ENCODE data around the gene CERK. TPM values are rescaled to one million over a fixed set of nuclear protein-coding genes. Genes with fewer than 3 reads are reported as not detected.

Gene CERK
- total RNA-seq, 1 donor from 2014 or later: 69.6 TPM

DNA sequence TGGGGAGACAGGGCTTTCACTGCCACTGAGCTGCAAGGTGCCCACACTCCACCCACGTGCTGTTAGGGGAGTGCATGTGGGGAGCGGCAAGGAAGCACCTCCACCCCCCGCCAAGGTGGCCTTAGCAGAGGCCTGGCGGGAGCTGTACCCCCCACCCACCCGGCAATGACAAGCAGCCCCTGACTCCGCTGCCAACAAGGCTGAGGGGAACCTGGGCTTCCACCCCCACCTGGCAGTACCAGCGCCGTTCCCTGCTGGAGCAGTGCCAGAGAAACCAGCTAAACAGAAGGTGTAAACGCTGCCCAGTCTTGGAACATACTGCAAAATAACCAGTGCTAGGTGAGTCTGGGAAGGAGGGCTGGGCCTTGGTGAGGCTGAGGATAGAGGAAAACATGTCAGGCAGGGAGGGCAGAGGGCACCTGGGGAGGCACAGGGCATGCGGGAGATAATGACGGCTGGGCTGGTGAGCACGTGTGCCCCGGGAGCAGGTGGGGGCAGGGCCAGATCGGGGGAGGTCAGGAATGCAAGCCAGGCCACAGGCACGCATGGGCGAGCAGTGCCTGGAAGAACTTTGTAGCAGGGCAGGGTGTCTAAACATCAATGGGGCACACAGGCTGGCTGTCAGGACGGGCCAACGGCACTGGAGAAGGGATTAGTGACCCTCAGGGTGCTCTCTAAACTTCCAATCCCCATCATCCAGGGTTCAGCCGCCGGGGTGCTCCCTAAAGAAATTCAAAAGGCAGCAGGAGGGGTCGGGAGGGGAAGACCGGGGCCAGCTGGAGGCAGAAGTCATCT is 6.6 kb downstream of the CERK start:
- DNase-seq (ENCODE audit: low spot score): no peak
- Mint-ChIP-seq H3K27me3 (ENCODE audit: insufficient read depth) (no peaks in the 10 kb centered on the region), H3K36me3 (ENCODE audit: low read depth) (peaks cover 22% of the 10 kb centered on the region), H3K4me3 (no peak overlapping the region), H3K9me3 (no peaks in the 10 kb centered on the region), H3K4me1 (ENCODE audit: low read depth) (peaks cover 39% of the 10 kb centered on the region), H3K27ac (peak overlapping the region; percentile 40)
- intact Hi-C loops (cut with micrococcal nuclease): no loop called here

DNA sequence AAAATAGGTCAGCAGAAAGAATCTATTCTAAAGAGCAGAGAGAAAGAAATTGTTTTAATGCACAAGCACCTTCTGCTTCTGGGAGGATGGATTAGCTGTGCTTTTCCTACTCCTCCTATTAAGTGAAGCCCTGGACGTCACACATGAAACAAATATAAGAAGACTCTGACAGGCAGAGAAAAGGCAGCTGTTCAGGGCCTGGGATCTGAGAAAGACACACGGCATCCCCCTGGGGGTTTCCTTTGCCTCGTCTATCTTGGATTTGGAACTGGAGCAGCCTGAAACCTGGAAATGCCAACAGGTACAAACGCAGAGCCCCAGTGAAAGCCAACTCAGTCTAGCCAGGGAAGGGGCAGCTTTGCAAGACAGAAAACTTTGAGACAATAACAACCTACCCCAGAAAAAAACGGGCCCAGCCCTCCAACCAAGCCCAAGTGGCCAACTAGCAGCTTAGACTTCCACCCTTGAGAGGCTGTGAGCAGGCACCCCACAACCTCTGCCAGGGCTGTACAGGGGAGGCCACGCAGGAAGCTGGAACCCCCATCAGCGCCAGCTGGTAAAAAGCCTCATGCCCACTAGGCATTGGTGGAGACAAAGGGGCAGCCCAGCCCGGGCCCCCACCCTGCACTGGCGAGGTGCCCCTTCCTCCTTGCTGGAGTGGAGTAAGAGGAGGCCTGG is 7.3 kb downstream of the CERK start:
- peak overlapping the region; percentile 65 for H3K27ac Mint-ChIP-seq
- H3K36me3 Mint-ChIP-seq (ENCODE audit: low read depth): peaks cover 22% of the 10 kb centered on the region
- intact Hi-C loops (cut with micrococcal nuclease): no loop called here
- no peak overlapping the region for H3K4me3 Mint-ChIP-seq
- peaks cover 31% of the 10 kb centered on the region for H3K4me1 Mint-ChIP-seq (ENCODE audit: low read depth)
- H3K9me3 Mint-ChIP-seq: no peaks in the 10 kb centered on the region
- no peaks in the 10 kb centered on the region for H3K27me3 Mint-ChIP-seq (ENCODE audit: insufficient read depth)
- DNase-seq (ENCODE audit: low spot score): no peak

DNA sequence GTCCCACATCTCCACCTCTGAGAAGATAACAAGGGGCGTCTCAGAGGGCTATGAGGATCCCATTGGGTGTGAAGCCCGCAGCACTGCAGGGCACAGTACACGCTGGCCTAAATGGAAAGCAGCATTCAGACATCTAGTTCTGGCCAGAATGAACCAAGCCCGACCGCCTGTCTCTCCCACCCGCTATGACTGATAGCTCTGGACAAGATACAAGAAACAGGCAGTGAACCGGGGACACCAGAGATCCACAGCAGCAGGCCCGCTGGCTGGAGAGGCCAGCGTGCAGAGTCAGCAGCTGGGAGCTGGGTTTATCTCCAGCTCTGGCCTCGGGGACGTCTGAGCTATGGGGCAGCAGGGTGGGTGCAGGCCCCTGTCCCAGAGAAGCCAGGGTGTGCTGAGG is 9.6 kb downstream of the CERK start:
- Mint-ChIP-seq H3K4me1 (ENCODE audit: low read depth) (peaks cover 12% of the 10 kb centered on the region), H3K9me3 (no peaks in the 10 kb centered on the region), H3K36me3 (ENCODE audit: low read depth) (peaks cover 19% of the 10 kb centered on the region), H3K4me3 (no peak overlapping the region), H3K27me3 (ENCODE audit: insufficient read depth) (no peaks in the 10 kb centered on the region), H3K27ac (no peak overlapping the region)
- no peak for DNase-seq (ENCODE audit: low spot score)
- intact Hi-C loops (cut with micrococcal nuclease): no loop called here

DNA sequence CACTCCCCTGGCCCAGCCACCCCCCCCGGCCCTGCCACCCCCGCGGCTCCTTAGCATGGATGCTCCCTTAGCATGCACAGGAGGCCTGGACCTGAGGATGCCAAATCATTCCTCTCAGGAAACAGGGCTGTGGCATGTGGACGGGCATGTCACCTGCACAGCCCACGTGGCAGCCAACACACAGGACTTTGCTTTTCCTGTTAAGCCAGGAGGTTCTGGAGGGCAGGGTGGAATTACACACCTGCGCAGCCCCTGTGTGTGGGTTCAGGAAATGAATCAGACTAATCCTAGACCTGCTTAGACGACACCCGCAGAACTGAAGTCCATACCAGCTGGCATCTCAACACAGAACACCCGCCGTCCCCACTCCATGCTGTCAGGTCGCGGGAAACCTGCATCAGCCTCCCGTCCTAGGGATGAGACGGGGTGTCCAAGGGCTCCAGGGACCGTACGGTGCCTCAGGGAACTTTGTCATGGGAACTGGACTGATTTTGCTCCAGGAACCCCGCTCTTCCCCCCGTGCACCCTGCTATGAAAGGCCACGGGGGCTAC is 10.2 kb downstream of the CERK start:
- no peaks in the 10 kb centered on the region for H3K27me3 Mint-ChIP-seq (ENCODE audit: insufficient read depth)
- no peak overlapping the region for H3K27ac Mint-ChIP-seq
- H3K36me3 Mint-ChIP-seq (ENCODE audit: low read depth): peaks cover 19% of the 10 kb centered on the region
- intact Hi-C loops (cut with micrococcal nuclease): no loop called here
- H3K4me1 Mint-ChIP-seq (ENCODE audit: low read depth): peaks cover 12% of the 10 kb centered on the region
- H3K9me3 Mint-ChIP-seq: no peaks in the 10 kb centered on the region
- DNase-seq (ENCODE audit: low spot score): no peak
- no peak overlapping the region for H3K4me3 Mint-ChIP-seq

DNA sequence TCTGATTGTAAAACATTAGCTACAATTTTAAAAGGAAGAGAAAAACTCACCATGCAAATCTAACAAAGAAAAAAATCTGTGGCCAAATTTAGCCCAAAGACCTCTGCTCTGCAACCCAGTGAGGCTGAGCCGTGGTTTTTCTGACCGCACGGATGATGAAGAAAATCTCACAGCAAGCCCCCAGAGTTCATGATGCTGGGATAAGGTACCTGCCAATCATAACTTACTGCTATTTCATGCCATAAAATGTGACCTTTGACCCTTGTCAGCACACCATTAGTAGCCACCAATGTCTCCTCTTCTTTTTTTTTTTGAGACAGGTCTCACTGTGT is 11.1 kb downstream of the CERK start:
- intact Hi-C loops (cut with micrococcal nuclease): no loop called here
- H3K27me3 Mint-ChIP-seq (ENCODE audit: insufficient read depth): no peaks in the 10 kb centered on the region
- peaks cover 16% of the 10 kb centered on the region for H3K36me3 Mint-ChIP-seq (ENCODE audit: low read depth)
- H3K27ac Mint-ChIP-seq: peak overlapping the region; percentile 12
- no peaks in the 10 kb centered on the region for H3K9me3 Mint-ChIP-seq
- peaks cover 12% of the 10 kb centered on the region for H3K4me1 Mint-ChIP-seq (ENCODE audit: low read depth)
- DNase-seq (ENCODE audit: low spot score): no peak
- H3K4me3 Mint-ChIP-seq: no peak overlapping the region

DNA sequence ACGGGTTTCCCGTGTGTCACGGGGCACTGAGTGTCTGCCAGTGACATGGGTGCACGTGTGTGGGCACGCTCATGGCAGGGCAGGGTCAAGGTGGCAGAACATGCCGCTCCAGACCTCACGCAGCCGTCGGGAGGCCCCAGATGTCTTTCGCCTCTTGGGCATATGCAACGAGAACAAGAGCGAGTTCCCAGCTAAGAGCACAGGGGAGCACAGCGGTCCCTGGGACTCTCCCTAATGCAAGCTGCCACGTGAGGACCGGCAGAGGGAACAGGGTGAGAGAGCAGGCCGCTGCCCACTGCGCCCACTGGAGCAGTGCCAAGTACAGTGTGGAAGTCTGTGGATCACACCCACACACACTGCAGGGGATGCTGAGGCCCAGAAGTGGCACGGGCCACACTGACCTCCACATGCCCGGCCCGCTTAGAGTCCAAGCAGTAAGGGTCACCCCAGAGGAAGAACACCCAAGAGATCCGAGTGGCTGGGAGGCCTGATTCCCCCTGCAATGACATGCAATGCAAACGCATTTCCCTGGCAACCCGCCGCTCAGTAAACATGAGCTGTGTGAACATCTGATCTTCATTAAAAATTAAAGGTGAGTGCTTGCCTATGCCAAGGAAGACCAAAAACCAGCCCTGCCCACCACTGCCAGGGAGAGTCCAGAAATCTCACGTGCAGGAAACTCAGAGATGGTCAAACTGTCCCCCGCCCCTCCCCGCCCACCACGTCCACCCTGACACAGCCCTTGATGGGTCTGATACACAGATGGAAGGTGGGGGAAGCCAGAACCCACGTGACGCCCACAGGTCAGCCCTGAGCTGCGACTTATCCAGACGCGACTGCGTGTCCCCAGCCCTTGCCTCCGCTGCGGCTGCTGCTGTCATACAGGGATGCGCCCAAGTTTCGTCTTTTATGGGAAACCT is 11.7 kb downstream of the CERK start:
- no peaks in the 10 kb centered on the region for H3K9me3 Mint-ChIP-seq
- peaks cover 10% of the 10 kb centered on the region for H3K36me3 Mint-ChIP-seq (ENCODE audit: low read depth)
- DNase-seq (ENCODE audit: low spot score): no peak
- H3K27ac Mint-ChIP-seq: no peak overlapping the region
- H3K4me3 Mint-ChIP-seq: no peak overlapping the region
- intact Hi-C loops (cut with micrococcal nuclease): no loop called here
- H3K27me3 Mint-ChIP-seq (ENCODE audit: insufficient read depth): no peaks in the 10 kb centered on the region
- peaks cover 6% of the 10 kb centered on the region for H3K4me1 Mint-ChIP-seq (ENCODE audit: low read depth)

DNA sequence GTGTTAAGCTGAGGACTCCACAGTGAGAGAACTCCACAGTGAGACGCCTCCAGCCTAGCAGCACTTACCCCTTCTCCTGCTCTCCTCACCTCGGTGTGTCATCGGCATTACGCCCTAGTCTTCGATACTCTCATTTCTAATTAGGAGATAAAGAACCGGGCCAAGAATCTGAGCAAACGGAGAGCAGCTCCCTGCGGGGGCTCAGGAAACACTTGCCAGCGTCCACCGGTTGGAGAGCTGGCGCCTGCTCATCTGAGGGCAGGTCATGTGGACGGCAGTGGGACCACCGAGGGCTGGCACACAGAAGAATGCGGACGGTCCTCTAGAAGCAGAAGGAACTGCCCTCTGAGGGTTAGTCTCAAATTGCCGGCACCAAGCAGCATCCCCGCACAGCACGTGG is 13.0 kb downstream of the CERK start:
- Mint-ChIP-seq H3K27ac (no peak overlapping the region), H3K4me1 (ENCODE audit: low read depth) (no peaks in the 10 kb centered on the region), H3K36me3 (ENCODE audit: low read depth) (peaks cover 14% of the 10 kb centered on the region), H3K9me3 (no peaks in the 10 kb centered on the region), H3K4me3 (no peak overlapping the region), H3K27me3 (ENCODE audit: insufficient read depth) (no peaks in the 10 kb centered on the region)
- no peak for DNase-seq (ENCODE audit: low spot score)
- intact Hi-C loops (cut with micrococcal nuclease): no loop called here

DNA sequence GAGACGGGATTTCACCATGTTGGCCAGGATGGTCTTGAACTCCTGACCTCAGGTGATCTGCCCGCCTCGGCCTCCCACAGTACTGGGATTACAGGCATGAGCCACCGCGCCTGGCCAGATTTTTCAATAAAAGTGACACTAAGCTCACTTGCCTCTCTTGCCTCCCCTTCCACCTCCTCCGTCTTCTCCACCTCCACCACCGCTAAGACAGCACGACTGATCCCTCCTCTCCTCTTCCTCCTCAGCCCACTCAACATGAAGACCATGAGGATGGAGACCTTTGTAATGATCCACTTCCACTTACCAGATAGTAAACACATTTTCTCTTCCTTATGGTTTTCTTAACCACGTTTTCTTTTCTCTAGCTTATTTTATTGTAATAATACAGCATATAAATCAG is 14.2 kb downstream of the CERK start:
- Mint-ChIP-seq H3K27me3 (ENCODE audit: insufficient read depth) (no peaks in the 10 kb centered on the region), H3K9me3 (no peaks in the 10 kb centered on the region), H3K4me3 (no peak overlapping the region), H3K36me3 (ENCODE audit: low read depth) (peaks cover 17% of the 10 kb centered on the region), H3K27ac (no peak overlapping the region), H3K4me1 (ENCODE audit: low read depth) (no peaks in the 10 kb centered on the region)
- no peak for DNase-seq (ENCODE audit: low spot score)
- intact Hi-C loops (cut with micrococcal nuclease): no loop called here

DNA sequence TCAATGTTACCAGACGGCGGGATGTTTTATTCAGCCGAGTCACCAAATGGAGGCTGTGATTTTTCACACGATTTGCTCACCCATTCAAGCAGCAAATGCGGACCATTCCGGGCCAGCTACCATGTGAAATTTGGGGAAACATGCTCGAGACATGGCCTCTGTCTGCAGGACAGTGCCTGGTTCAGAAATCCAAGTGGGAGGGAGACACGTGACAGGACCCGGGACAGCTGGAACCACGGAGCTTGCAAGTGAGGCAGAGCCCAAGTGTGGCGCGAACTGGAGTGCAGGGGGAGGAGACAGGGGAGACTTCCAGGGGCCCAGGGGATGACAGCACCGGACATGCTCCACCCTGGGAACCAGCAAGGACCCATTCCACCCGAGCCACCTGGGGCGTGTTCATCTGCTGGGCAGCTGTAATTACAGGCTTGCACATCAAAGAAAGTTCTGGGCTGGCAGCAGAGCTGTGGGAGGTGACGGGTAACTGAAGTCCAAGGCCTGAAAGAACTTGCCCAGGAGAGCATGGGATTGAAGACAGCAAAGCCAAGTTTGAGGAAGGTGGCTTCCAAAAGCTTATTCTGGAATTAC is 16.5 kb downstream of the CERK start:
- intact Hi-C loops (cut with micrococcal nuclease): no loop called here
- Mint-ChIP-seq H3K27me3 (ENCODE audit: insufficient read depth) (no peaks in the 10 kb centered on the region), H3K9me3 (no peaks in the 10 kb centered on the region), H3K4me3 (no peak overlapping the region), H3K27ac (no peak overlapping the region), H3K4me1 (ENCODE audit: low read depth) (no peaks in the 10 kb centered on the region), H3K36me3 (ENCODE audit: low read depth) (peaks cover 23% of the 10 kb centered on the region)
- no peak for DNase-seq (ENCODE audit: low spot score)

DNA sequence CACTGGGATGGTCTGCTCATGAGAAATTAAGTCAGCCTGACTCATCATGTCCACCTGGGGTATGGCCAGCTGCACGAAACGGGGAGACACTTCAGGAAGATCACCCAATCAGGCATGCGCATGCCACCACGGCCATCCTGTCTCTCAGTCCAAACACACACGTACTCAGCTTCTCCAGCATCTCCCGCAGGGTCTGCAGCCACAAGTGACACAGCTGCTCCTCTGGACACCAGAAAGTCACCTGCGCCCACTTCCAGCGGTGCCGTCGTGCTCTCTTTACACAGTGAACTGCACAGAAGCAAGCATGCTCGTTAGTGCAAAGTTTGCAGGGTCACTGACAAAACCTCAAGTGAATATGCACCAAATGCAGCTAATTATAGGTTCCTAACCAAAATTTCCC is 18.1 kb downstream of the CERK start:
- Mint-ChIP-seq H3K36me3 (ENCODE audit: low read depth) (peaks cover 23% of the 10 kb centered on the region), H3K4me1 (ENCODE audit: low read depth) (no peaks in the 10 kb centered on the region), H3K9me3 (no peaks in the 10 kb centered on the region), H3K27ac (no peak overlapping the region), H3K4me3 (no peak overlapping the region), H3K27me3 (ENCODE audit: insufficient read depth) (no peaks in the 10 kb centered on the region)
- intact Hi-C loops (cut with micrococcal nuclease): no loop called here
- DNase-seq (ENCODE audit: low spot score): no peak

DNA sequence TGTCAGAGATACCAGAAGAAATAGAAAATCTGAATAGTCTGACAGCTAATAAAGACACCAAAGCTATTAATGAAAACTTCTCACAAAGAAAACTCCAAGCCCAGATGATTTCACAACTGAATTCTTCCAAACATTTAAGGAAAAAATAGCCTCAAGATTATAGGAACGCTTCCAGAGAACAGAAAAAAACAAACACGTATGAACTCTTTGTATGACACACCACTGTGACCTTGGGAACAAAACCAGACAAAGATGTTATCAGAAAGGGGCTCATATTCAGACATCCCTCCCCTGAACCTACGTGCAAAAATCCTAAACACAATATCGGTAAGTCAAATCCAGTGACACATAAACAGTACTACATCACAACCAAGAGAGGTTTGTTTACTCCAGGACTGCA is 23.5 kb downstream of the CERK start:
- H3K4me1 Mint-ChIP-seq (ENCODE audit: low read depth): no peaks in the 10 kb centered on the region
- DNase-seq (ENCODE audit: low spot score): no peak
- H3K36me3 Mint-ChIP-seq (ENCODE audit: low read depth): peaks cover 44% of the 10 kb centered on the region
- intact Hi-C loops (cut with micrococcal nuclease): no loop called here
- H3K27me3 Mint-ChIP-seq (ENCODE audit: insufficient read depth): no peaks in the 10 kb centered on the region
- H3K4me3 Mint-ChIP-seq: no peak overlapping the region
- H3K9me3 Mint-ChIP-seq: no peaks in the 10 kb centered on the region
- H3K27ac Mint-ChIP-seq: no peak overlapping the region

DNA sequence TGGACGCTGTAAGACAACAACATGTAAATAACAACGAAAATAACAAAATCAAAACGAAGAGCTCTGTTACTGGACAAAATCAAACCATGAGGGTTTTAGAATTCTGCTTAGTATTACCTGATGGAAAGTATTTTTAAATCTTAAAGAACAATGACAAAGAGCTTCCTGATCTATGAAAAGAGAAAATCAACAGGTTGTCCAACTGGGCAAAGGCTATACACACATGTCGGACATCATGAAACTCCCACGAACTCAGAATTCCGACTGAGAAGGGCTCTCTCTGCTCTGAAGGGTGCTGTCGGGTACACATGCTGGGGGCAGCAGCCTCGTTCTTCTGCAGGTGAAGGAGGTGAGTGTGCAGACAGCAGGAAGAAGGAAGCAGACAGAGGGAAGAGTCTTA is 25.8 kb downstream of the CERK start:
- H3K9me3 Mint-ChIP-seq: no peaks in the 10 kb centered on the region
- H3K4me1 Mint-ChIP-seq (ENCODE audit: low read depth): no peaks in the 10 kb centered on the region
- peak overlapping the region; percentile 2 for H3K27ac Mint-ChIP-seq
- H3K27me3 Mint-ChIP-seq (ENCODE audit: insufficient read depth): no peaks in the 10 kb centered on the region
- intact Hi-C loops (cut with micrococcal nuclease): no loop called here
- DNase-seq (ENCODE audit: low spot score): no peak
- peaks cover 57% of the 10 kb centered on the region for H3K36me3 Mint-ChIP-seq (ENCODE audit: low read depth)
- no peak overlapping the region for H3K4me3 Mint-ChIP-seq
